ENCODE results near the gene TTC23.

TTC23 gene

DNA sequence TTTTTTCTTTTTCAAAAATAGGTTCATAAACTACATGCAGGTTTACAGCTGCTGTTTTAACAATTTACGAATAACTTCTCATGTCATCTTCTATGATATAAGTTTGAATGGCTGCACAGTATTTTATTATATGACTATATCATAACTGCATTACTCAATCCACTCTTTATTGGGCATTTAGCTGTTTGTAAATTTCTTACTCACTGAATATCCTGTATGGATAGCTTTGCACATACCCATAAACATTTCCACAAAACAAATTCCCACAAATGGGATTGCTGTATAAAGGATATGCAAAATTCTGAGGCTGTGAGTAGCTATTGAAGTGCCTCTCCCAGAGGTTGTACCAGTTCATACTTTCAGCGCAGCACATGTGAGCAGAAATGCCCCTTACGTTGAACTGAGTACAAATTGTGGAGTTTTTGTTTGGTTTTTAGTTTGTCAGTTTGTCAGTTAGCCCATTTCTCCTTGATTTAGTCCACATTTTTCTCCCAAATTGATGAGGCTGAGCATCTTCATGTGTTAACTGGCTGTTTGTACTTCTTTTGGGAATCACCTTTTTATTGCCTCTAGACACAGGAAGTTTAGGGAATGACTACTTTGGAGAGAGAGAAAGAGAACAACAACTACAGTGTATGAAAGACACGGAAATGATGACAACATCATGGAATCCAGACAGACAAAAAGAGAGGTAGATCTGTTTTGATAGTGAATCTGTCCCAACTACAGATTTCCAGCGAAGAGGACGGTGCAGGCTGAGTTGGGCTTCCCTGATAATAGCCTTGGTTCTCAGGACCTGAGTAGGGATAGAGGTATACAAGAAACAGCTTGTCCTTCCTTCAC lies 24.8 kb downstream of the TTC23 start:
- TF ChIP-seq, protein P1, sequence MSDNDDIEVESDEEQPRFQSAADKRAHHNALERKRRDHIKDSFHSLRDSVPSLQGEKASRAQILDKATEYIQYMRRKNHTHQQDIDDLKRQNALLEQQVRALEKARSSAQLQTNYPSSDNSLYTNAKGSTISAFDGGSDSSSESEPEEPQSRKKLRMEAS (IDR thresholded peaks at IDR 0.05; ENCODE audit: low read depth, low read length) = no peak
- TF ChIP-seq, protein P2, sequence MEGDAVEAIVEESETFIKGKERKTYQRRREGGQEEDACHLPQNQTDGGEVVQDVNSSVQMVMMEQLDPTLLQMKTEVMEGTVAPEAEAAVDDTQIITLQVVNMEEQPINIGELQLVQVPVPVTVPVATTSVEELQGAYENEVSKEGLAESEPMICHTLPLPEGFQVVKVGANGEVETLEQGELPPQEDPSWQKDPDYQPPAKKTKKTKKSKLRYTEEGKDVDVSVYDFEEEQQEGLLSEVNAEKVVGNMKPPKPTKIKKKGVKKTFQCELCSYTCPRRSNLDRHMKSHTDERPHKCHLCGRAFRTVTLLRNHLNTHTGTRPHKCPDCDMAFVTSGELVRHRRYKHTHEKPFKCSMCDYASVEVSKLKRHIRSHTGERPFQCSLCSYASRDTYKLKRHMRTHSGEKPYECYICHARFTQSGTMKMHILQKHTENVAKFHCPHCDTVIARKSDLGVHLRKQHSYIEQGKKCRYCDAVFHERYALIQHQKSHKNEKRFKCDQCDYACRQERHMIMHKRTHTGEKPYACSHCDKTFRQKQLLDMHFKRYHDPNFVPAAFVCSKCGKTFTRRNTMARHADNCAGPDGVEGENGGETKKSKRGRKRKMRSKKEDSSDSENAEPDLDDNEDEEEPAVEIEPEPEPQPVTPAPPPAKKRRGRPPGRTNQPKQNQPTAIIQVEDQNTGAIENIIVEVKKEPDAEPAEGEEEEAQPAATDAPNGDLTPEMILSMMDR (IDR thresholded peaks at IDR 0.05; ENCODE audit: low read depth, low read length) = no peak
- TF ChIP-seq POLR2A (IDR thresholded peaks at IDR 0.05; ENCODE audit: extremely low read depth, insufficient read length) (no peak), MYC (IDR thresholded peaks at IDR 0.05; ENCODE audit: low read depth, low read length) (no peak)
- no peak overlapping the region for H3K4me3 ChIP-seq (ENCODE audit: low read depth, low read length)
- no peak for DNase-seq (ENCODE audit: low read depth)

DNA sequence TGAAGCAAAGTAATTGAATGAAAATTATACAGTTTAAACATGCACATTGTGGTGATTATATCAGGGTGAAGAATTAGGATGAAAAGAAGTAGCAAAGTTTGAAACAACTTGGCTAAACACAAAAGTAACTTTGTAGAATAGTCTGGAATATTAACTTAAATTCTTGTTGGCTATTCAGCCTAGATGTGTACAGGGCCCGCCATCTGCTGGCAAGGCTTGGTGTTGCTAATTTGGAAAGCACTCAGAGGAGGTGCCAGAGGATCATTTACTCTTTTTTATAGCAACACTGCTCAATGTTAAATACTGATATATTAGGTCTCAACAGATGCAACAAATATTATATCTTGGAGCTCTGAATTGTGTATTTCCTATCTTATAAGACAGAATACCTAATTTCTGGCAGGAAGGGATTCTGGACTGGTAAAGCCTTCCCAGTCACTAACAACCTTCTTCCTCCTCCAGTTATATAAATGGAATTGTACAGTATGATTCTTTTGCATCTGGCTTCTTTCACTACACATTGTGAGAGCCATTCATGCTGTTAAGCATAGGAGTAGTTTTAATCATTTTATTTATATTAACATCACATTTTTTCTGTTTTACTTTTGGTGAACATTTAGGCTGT lies 36.1 kb downstream of the TTC23 start:
- peak; percentile 64 for DNase-seq (ENCODE audit: low read depth)
- TF ChIP-seq, protein P2 (IDR thresholded peaks at IDR 0.05; ENCODE audit: low read depth, low read length) = peak; percentile 89
- TF ChIP-seq MYC (IDR thresholded peaks at IDR 0.05; ENCODE audit: low read depth, low read length) (no peak), POLR2A (IDR thresholded peaks at IDR 0.05; ENCODE audit: extremely low read depth, insufficient read length) (no peak)
- TF ChIP-seq, protein P1 (IDR thresholded peaks at IDR 0.05; ENCODE audit: low read depth, low read length) = no peak
- H3K4me3 ChIP-seq (ENCODE audit: low read depth, low read length) = no peak overlapping the region

- DNase-seq (ENCODE audit: low read depth) = no peak
- no peak overlapping the region for H3K4me3 ChIP-seq (ENCODE audit: low read depth, low read length)
- TF ChIP-seq POLR2A (IDR thresholded peaks at IDR 0.05; ENCODE audit: extremely low read depth, insufficient read length) = no peak
- TF ChIP-seq MYC (IDR thresholded peaks at IDR 0.05; ENCODE audit: low read depth, low read length) = no peak
- TF ChIP-seq, protein P1 (IDR thresholded peaks at IDR 0.05; ENCODE audit: low read depth, low read length) = no peak
- TF ChIP-seq, protein P2 (IDR thresholded peaks at IDR 0.05; ENCODE audit: low read depth, low read length) = no peak
These were observed 37.0 kb downstream of the TTC23 start for GRCh38 chr15:99212406-99212805.

DNA sequence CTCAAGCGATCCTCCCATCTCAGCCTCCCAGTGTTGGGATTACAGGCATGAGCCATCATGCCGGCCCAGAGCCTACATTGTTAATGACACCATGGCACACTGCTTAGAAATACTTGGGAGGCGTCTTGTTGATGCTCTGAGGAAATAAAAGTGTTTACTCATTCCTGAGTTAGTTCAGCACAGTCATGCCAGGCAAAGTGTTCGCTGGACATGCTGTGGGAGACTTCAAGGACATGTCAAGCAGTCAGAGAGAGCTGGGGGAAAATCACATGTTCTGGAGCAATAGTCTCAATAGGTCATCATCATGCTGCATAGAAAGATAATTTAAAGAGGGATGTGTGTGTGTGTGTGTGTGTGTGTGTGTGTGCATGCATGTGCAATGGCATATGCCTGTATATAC lies 37.5 kb downstream of the TTC23 start:
- no peak for DNase-seq (ENCODE audit: low read depth)
- no peak overlapping the region for H3K4me3 ChIP-seq (ENCODE audit: low read depth, low read length)
- TF ChIP-seq, protein P2 (IDR thresholded peaks at IDR 0.05; ENCODE audit: low read depth, low read length) = no peak
- TF ChIP-seq POLR2A (IDR thresholded peaks at IDR 0.05; ENCODE audit: extremely low read depth, insufficient read length) (no peak), MYC (IDR thresholded peaks at IDR 0.05; ENCODE audit: low read depth, low read length) (no peak)
- TF ChIP-seq, protein P1 (IDR thresholded peaks at IDR 0.05; ENCODE audit: low read depth, low read length) = no peak

- DNase-seq (ENCODE audit: low read depth) = no peak
- TF ChIP-seq, protein P2 (IDR thresholded peaks at IDR 0.05; ENCODE audit: low read depth, low read length) = no peak
- no peak for TF ChIP-seq POLR2A (IDR thresholded peaks at IDR 0.05; ENCODE audit: extremely low read depth, insufficient read length)
These were observed 39.0 kb downstream of the TTC23 start for GRCh38 chr15:99210334-99210733.

More at GRCh38 chr15:99210334-99210733, 39.0 kb downstream of the TTC23 start:
- no peak overlapping the region for H3K4me3 ChIP-seq (ENCODE audit: low read depth, low read length)
